Measurements from ENCODE around the gene NELFA.

- TF ChIP-seq CTCF (IDR thresholded peaks at IDR 0.05) (no peak), POLR2AphosphoS5 (IDR thresholded peaks at IDR 0.05) (no peak)
Observed at GRCh38 chr4:2049811-2050210, 41.0 kb upstream of the NELFA start.
